Embryonic facial prominence (tissue), 1 donor: Measurements from ENCODE around the gene HYAL3.
"Not testable (repeated sequence)": the region's sequence is repeated elsewhere in the genome, so short reads cannot be mapped to it uniquely, and the experiment has no call there.

Source experiments
- DNase-seq: peaks from one replicate; pipeline ENCODE4 v3.0.0-alpha.2; 2016; ENCODE audit errors: extremely low spot score

The HYAL3 gene

DNA sequence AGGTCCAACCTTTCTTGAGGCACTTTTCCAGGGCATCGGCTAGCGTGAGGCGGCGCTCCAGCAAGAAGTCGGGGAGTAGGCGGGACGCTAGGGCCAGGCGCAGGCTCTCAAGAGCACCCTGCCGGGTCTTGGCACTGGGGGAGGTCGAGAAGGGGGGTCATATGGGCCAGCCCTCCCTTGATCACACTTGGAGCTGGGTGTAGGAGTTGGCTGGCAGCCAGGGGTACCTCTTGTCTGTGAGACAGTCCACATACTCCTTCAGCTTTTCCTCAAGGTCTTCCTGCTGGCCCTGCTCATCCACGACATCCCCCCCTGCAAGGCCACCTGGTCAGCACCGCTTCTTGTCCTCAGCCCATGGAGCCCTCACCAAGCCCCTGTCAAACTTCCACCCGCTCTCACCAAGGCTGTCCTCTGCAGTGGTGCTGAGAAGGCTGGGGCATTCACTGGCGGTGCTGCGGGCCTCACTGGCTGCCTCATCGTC, 9.0 kb downstream of the HYAL3 start:
- DNase-seq = no peak

DNA sequence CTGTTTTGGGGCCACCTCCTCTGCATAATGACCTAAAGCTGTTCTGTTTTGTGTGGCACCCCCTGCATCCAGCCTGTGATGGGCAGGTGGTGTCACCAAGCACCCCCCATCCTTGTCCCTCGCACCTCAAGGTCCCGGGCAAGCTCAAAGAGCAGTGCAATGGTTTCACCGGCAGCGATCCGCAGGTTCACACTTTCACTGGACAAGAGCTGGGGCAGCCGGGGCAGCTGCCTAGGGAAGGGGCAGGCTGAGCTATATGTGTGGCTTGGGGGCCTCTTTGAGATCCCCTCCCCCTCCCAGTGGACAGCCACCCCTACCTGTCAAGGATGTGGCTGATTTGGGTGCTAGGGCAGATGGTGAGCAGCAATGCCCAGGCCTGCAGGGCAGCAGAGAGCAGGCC, 10.1 kb downstream of the HYAL3 start:
- DNase-seq = no peak

DNA sequence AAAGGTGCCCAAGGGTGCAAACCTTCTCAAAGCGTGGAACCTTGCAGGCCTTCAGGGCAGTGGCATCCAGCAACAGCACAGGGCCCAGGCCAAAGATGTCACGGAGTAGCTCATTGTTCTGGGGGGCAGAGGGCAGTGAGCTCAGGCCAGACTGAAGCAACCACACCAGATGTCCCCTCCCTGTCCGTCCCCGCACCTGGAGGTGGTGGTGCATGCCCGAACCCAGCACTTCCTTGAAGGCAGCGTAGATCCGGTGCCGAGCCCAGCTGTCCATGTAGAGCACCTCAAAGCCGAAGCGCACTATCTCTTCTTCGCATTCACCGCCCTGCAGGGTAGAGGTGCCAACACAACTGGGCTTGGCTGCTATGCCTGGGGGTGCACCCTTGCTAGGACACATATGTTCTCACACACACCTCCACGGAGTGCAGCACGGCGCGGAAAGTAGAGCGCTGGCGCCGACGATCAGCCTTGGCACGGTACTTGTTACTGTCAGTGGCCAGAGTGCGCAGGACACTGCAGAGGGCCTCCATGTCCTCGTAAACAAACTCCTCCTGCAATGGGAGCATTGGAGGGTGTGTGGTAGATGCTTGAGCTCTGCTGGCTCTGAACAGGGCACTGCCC, 10.7 kb downstream of the HYAL3 start:
- DNase-seq = no peak

DNA sequence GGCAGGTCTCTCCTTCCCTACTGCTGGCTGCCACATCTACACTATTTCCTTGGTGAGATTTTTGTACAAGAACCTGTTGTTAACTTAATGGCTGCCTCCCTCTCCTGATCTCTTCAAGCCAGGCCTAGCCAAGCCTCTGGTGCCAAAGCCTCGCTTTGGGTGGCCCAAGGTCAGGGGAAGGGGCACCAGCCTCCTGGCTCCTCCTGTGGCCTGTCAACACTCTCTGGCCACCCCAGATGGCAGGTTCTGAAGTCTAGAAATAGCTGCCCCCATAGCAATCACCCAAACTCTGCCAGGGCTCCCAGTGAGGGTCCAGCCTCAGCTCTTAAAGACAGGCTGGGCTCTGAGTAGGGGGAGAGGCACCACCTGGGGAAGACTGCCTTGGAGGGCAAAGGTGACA, 11.9 kb downstream of the HYAL3 start:
- no peak for DNase-seq

DNA sequence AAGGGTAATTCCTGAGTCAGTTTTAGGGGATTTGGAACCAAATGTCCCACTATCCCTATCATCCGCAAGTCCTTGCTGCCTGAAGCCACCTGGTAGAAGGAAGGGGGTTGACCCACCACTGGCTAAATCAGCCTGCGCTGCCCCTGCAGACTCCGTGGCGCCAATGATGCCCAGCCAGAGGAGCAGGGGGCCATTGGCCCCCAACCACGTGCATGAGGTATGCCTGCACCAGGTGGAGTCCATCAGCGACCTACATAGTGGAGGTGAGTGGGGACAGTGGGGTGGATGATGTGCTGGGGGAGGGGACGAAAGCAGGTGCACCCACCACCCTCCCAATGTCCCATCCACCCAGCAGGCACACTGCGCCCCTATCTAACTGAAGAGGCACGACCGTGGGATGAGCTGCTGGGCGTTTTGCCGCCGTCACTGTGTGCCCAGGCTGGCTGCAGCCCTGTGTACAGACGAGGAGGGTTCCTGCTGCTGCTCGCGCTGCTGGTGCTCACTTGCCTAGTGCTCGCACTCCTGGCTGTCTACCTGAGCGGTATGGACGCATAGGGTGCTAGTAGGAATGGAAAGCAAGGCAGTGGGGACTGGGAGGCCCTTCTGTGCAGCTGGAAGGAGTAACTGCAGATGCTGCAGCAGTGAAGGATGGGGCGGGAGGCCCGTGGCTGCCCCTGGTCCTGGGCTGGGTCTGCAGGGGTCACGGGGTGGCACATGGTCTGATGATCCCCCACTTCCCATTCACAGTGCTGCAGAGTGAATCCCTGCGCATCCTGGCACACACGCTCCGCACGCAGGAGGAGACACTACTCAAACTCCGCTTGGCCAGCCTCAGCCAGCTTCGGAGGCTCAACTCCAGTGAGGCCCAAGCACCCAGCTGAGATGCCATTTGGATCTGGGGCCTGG, 12.6 kb downstream of the HYAL3 start:
- DNase-seq = no peak

DNA sequence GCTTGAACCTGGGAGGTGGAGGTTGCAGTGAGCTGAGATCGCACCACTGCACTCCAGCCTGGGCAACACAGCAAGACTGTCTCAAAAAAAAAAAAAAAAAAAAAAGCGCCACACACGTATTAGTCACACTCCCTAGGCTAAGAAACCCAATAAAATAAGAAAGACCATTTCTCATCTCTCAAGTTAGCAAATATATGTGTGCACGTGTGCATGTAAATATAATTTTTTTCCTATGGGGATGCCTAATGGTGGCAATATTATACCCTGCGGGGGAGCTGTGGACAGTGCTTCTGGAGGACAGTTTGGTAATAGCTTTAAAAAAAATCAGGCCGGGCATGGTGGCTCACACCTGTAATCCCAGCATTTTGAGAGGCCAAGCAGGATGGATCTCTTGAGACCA, 15.1 kb downstream of the HYAL3 start:
- DNase-seq = not testable (repeated sequence)

DNA sequence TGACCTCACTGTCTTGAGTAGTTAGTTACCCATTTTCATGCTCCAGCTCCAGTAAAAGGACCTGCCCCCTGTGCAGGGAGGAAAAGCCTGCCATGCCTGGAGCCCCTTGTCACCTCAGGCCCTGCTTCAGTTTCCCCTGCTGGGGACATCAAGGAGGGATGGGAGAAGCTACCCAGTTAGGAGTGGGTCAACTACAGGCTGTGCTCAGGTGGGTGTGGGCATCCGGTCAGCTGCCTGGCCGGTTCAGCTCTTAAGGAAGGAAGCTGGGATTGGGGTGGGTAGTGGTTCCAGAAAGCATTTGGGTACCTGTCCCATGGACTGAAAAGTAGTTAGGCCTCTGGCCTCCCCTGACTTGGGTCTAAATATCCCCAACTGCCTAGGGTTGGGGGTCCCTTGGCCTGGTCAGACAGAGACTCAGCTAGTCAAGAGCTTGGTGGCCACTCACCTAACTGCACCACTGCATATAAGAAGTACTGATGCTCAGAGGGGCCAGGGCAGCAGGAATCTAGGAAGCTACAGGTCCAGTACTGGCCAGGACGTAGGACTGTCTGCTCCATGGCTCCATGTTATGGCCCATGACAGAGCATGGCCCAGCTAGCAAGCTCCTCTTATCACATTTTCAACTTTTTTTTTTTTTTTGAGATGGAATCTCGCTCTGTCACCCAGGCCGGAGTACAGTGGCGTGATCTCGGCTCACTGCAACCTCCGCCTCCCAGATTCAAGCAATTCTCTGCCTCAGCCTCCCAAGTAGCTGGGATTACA, 19.8 kb downstream of the HYAL3 start:
- no peak for DNase-seq

DNA sequence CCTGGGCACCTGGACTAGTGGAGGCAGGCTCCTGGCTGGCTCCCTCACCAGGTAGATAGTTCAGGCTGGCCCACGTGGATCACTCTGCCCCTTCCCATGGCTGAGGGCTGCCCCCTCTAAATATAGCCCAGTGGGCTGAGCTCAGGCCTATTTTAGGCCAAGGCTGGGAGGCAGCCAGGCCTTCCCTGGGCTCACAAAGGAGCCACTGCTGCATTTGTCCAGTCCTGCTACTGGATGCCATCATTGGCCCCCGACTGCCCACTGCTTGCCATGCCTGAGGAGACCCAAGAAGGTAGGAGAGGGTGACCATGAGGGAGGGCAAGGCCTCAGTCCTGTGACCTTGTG, 20.4 kb downstream of the HYAL3 start, which contains the start of gene LSMEM2:
TSS of gene LSMEM2 (plus strand) at position 208 of the 345 bp plus-strand sequence. CDS start at position 235, 27 bp downstream.
- DNase-seq = no peak

DNA sequence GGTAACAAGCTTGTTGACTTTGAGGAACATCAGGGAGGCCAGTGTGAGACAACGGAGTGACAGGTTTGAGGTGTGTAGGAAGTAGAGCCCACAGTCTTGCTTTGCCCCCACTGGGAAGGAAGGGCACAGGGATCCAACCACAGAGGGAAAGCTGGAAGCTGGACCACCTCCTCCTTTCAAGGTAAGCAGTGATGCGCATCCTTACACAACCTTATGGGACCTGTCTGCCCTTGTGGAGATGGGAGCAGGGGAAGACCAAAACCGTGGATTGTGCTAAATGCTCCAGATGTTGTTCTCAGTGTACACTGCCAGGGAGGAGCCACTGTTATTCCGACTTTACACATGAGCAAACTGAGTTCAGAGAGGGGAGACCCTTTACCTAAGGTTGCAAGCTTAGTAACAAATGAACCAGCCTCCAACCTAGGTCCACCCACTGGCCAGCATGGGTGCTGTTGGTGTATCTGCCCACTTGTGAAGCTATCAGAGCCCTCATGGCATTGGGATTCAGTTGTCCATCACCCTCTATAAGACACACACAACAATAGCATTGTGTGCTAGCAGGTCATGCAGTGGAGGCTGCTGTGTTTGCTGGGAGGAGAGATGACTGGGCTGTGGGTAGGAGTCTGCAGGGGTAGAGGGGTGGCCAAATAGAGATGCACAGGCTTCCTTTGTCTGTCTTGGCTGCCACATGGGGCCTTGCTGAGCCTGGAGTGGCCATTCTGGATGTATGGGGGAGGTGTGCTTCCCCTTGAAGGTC, 20.9 kb downstream of the HYAL3 start:
- DNase-seq = no peak

DNA sequence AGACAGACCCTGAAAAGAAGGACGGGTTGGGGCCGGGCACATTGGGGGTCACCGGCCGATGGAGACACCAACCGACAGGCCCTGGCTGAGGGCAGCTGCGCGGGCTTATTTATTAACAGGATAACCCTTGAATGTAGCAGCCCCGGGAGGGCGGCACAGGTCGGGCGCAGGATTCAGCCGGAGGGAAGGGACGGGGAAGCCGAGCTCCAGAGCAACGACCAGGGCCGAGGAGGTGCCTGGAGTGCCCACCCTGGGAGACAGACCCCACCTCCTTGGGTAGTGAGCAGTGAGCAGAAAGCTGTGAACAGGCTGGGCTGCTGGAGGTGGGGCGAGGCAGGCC, 22.5 kb downstream of the HYAL3 start:
- DNase-seq = no peak

DNA sequence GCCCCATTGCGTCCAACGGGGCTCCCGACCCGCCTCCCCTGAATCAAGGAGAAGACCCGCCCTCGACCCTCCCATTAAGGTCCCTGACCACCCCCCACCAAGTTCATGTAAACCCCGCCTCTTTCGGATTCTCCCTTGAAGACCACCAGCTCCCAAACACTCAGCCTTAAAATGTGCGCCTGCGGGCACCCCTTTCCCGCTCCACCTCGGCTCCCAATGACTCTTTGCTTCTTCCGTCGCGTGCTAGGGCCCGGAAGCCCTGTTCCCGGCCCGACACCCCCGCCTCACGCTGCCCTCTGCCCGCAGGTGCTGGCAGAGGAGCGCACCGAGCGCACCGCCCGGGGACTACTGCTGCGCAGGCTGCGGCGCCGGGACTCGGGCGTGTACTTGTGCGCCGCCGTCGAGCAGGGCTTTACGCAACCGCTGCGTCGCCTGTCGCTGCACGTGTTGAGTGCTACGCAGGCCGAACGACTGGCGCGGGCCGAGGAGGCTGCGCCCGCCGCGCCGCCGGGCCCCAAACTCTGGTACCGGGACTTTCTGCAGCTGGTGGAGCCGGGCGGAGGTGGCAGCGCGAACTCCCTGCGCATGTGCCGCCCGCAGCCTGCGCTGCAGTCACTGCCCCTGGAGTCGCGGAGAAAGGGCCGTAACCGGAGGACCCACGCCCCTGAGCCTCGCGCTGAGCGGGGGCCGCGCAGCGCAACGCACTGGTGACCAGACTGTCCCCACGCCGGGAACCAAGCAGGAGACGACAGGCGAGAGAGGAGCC, 23.0 kb downstream of the HYAL3 start:
- DNase-seq = no peak

DNA sequence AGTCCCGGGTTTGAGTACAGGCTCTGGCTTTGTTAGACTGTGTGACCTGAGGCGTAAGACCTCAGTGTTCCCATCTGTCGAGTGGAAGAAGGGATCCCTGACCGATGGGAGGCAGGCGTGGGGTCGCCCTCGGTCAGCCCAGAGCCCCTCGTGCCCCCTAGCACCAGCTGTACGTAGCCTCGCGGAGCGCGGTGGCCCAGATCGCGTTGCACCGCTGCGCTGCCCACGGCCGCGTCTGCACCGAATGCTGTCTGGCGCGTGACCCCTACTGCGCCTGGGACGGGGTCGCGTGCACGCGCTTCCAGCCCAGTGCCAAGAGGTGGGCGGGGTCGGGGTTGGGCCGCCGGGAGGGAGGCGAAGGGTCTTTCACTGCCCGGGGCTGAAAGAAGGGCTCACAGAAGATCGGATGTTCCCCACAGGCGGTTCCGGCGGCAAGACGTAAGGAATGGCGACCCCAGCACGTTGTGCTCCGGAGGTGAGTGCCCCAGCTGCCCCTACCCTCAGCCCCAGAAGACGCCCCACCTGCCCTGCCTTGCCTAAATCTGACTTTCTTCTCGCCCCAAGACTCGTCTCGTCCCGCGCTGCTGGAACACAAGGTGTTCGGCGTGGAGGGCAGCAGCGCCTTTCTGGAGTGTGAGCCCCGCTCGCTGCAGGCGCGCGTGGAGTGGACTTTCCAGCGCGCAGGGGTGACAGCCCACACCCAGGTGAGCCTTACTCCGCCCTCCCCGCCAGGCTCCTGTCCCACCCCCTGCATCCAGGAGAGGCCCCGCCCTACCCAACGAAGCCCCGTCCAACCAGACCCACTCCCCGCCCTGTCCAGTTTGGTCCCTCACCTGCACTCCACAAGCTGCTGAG, 23.8 kb downstream of the HYAL3 start:
- no peak for DNase-seq

DNA sequence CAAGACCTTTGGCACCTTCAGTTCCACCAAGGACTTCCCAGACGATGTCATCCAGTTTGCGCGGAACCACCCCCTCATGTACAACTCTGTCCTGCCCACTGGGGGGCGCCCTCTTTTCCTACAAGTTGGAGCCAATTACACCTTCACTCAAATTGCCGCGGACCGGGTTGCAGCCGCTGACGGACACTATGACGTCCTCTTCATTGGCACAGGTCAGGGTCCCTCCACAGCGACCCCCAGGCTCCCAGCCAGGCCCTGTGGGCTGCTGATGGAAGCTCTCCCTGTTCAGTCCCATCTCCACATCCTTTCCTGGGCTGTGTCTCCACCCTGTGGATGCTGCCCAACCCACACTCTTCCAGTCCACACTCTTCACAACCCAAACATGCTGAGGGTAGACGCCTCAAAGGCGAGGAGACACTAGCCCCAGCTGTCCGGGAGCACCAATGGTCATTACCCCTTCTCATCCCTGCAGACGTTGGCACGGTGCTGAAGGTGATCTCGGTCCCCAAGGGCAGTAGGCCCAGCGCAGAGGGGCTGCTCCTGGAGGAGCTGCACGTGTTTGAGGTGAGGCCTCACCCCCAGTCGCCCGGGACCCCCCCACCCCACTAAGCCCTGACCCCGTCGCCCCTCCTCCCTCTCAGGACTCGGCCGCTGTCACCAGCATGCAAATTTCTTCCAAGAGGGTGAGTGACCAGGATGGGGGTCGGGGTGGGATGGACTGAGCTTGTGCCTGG, 24.7 kb downstream of the HYAL3 start:
- DNase-seq = no peak

DNA sequence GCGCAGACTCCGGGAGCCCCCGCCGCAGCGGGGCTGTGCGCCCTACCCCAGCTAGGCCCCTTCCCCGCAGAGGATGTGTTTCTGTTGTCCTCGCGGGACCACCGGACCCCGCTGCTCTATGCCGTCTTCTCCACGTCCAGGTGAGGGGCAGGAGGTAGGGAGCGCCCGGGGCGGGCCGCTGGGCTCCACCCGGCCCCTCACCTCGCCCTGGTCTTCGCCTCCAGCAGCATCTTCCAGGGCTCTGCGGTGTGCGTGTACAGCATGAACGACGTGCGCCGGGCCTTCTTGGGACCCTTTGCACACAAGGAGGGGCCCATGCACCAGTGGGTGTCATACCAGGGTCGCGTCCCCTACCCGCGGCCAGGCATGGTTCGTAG, 25.5 kb downstream of the HYAL3 start:
- no peak for DNase-seq

DNA sequence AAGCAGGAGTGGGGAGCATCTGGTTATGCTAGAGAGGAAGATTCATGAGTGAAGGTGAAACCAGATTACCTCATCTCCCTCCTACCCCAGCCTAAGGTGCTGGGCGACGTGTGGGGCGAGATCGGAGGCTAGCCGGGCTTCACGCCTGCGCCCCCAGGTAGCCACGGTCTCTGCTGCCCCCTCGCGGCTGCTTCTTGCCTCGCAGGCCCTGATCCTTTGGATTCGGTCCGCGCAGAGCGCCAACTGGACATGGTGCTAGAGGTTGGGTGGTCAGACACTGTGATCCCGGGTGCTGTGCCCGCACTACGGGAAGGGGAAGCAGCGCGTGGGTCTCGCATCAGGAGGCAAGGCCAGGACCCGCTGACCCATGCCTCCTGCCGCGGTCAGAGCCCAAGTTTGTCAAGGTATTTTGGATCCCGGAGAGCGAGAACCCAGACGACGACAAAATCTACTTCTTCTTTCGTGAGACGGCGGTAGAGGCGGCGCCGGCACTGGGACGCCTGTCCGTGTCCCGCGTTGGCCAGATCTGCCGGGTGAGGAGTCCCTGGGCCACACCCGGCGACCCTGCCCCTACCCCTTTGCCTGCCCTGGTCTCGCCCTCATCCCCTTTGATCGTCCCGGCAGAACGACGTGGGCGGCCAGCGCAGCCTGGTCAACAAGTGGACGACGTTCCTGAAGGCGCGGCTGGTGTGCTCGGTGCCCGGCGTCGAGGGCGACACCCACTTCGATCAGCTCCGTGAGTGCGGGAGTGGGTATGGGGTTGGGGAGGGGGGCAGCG, 26.1 kb downstream of the HYAL3 start:
- no peak for DNase-seq

DNA sequence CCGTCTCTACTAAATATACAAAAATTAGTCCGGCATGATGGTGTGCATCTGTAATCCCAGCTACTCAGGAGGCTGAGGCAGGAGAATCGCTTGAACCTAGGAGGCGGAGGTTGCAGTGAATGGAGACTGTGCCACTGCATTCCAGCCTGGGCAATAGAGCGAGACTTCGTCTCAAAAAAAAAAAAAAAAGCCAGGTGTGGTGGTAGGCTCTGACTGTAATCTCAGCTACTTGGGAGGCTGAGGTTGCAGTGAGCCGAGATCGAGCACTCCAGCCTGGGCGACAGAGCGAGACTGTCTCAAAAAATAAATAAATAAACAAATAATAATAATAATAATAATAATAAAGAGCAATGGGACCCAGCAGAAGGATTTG, 26.7 kb downstream of the HYAL3 start:
- DNase-seq = not testable (repeated sequence)

DNA sequence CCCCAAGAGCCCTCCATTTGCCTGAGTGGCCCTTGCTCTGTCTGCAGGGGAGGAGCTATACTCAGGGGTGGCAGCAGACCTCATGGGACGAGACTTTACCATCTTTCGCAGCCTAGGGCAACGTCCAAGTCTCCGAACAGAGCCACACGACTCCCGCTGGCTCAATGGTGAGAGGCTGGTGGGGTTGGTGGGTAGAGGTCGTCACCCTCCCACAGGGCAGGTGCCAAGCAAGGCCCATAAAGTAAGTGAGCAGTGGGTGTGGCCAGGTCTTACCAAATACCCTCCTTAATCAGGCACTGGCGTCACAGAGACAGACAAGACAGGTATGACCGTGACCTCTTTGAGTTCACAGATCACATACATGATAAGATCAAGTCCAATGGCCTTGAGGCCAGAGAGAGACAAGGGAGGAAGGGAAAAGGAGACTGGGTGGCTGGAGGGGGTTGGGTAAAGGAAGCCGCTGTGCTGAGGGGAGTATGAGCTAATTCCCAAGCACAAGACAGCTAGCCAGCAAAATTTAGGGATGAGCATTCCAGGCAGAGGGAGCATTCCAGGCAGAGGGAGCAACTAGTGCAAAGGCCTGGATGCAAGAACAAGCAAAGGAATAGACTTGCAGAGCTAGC, 27.8 kb downstream of the HYAL3 start:
- DNase-seq = no peak
